ENCODE measurements around the gene TMPRSS7. TPM values are rescaled to one million over a fixed set of nuclear protein-coding genes. Genes with fewer than 3 reads are reported as not detected.

The TMPRSS7 gene
- total RNA-seq, 1 experiment from 2014 or later: not detected

GRCh38 chr3:112078125-112079083, 43.9 kb downstream of the TMPRSS7 start:
- CTCF ChIA-PET: interaction anchor here (1.4 kb wide), 1 partner anchor 35 kb away, joined by 3 read pairs; no protein-coding TSS in a partner anchor

GRCh38 chr3:112083239-112083638, 48.7 kb downstream of the TMPRSS7 start:
- CTCF ChIA-PET: no interaction called here
- DNase-seq: no peak
- no peak for TF ChIP-seq CTCF (IDR thresholded peaks at IDR 0.05; ENCODE audit: unreplicated experiment)
- H3K9me3 Mint-ChIP-seq (ENCODE audit: low read depth, unreplicated experiment): no peaks in the 10 kb centered on the region
- H3K27ac Mint-ChIP-seq (ENCODE audit: unreplicated experiment): no peak overlapping the region
- intact Hi-C loops (cut with micrococcal nuclease; ENCODE audit: unreplicated experiment): no loop called here
- H3K36me3 Mint-ChIP-seq (ENCODE audit: insufficient read depth, unreplicated experiment): peaks cover 22% of the 10 kb centered on the region
- peaks cover 20% of the 10 kb centered on the region for H3K4me1 Mint-ChIP-seq (ENCODE audit: low read depth, unreplicated experiment)
- H3K27me3 Mint-ChIP-seq (ENCODE audit: unreplicated experiment): no peaks in the 10 kb centered on the region
- no peak overlapping the region for H3K4me3 Mint-ChIP-seq (ENCODE audit: low read depth, unreplicated experiment)
- BruUV-seq (replicated peaks): no TSS peak

More at GRCh38 chr3:112078125-112079083, 43.9 kb downstream of the TMPRSS7 start:
- intact Hi-C loops (cut with micrococcal nuclease; ENCODE audit: unreplicated experiment): no loop called here
- Mint-ChIP-seq H3K9me3 (ENCODE audit: low read depth, unreplicated experiment) (no peaks in the 10 kb centered on the region), H3K4me1 (ENCODE audit: low read depth, unreplicated experiment) (peaks cover 26% of the 10 kb centered on the region), H3K4me3 (ENCODE audit: low read depth, unreplicated experiment) (no peak overlapping the region), H3K27ac (ENCODE audit: unreplicated experiment) (no peak overlapping the region), H3K27me3 (ENCODE audit: unreplicated experiment) (no peaks in the 10 kb centered on the region), H3K36me3 (ENCODE audit: insufficient read depth, unreplicated experiment) (peaks cover 8% of the 10 kb centered on the region)
- TF ChIP-seq CTCF (IDR thresholded peaks at IDR 0.05; ENCODE audit: unreplicated experiment): no peak
- no TSS peak for BruUV-seq (replicated peaks)
- no peak for DNase-seq

- Mint-ChIP-seq H3K9me3 (ENCODE audit: low read depth, unreplicated experiment) (no peaks in the 10 kb centered on the region), H3K27ac (ENCODE audit: unreplicated experiment) (no peak overlapping the region), H3K4me1 (ENCODE audit: low read depth, unreplicated experiment) (peaks cover 35% of the 10 kb centered on the region), H3K27me3 (ENCODE audit: unreplicated experiment) (no peaks in the 10 kb centered on the region), H3K36me3 (ENCODE audit: insufficient read depth, unreplicated experiment) (peaks cover 26% of the 10 kb centered on the region), H3K4me3 (ENCODE audit: low read depth, unreplicated experiment) (peak overlapping the region; percentile 93)
- CTCF ChIA-PET: no interaction called here
- BruUV-seq (replicated peaks): no TSS peak
- DNase-seq: no peak
- no peak for TF ChIP-seq CTCF (IDR thresholded peaks at IDR 0.05; ENCODE audit: unreplicated experiment)
- intact Hi-C loops (cut with micrococcal nuclease; ENCODE audit: unreplicated experiment): no loop called here
Observed at GRCh38 chr3:112084980-112085705, 50.6 kb downstream of the TMPRSS7 start.

GRCh38 chr3:112085735-112086075, 51.2 kb downstream of the TMPRSS7 start:
- Mint-ChIP-seq H3K4me3 (ENCODE audit: low read depth, unreplicated experiment) (peak overlapping the region; percentile 93), H3K27ac (ENCODE audit: unreplicated experiment) (peak overlapping the region; percentile 91), H3K36me3 (ENCODE audit: insufficient read depth, unreplicated experiment) (peaks cover 30% of the 10 kb centered on the region), H3K27me3 (ENCODE audit: unreplicated experiment) (no peaks in the 10 kb centered on the region), H3K4me1 (ENCODE audit: low read depth, unreplicated experiment) (peaks cover 41% of the 10 kb centered on the region), H3K9me3 (ENCODE audit: low read depth, unreplicated experiment) (no peaks in the 10 kb centered on the region)
- DNase-seq: no peak
- TSS peak; percentile 78 for BruUV-seq (replicated peaks)
- CTCF ChIA-PET: interaction anchor here (1.4 to 1.9 kb wide), 2 partner anchors 12 to 40 kb away, joined by 3 to 5 read pairs; no protein-coding TSS in a partner anchor
- TF ChIP-seq CTCF (IDR thresholded peaks at IDR 0.05; ENCODE audit: unreplicated experiment): no peak
- intact Hi-C loops (cut with micrococcal nuclease; ENCODE audit: unreplicated experiment): no loop called here
